Testis (tissue), 3 donors: ENCODE data around the gene GPD2. TPM values are rescaled to one million over a fixed set of nuclear protein-coding genes. Genes with fewer than 3 reads are reported as not detected.

Source experiments
- DNase-seq: peaks from one replicate; pipeline ENCODE4 v3.0.0-alpha.2; 2019
- H3K27ac ChIP-seq, 2 donors: fragments of 200-600 bp; sonication (generic); one replicate each; pipeline ENCODE4 v1.5.1; 2019
- H3K27me3 ChIP-seq: fragments of 200-600 bp; sonication (generic); one replicate; pipeline ENCODE4 v1.5.1; 2019
- H3K36me3 ChIP-seq: fragments of 200-600 bp; sonication (generic); one replicate; pipeline ENCODE4 v1.5.1; 2017; ENCODE audit warnings: low read depth; ENCODE audit errors: missing control alignments
- H3K4me1 ChIP-seq: fragments of 200-600 bp; sonication (generic); one replicate; pipeline ENCODE4 v1.5.1; 2019
- H3K4me3 ChIP-seq, 2 donors: fragments of 200-600 bp; sonication (generic); one replicate each; pipeline ENCODE4 v1.5.1; 2017 to 2019
- H3K9me3 ChIP-seq: fragments of 200-600 bp; sonication (generic); one replicate; pipeline ENCODE4 v1.5.1; 2017
- POLR2A ChIP-seq: fragments of 450-650 bp; IDR thresholded peaks from one replicate; pipeline ENCODE4 v1.6.1; 2017; ENCODE audit warnings: antibody characterized with exemption, mild to moderate bottlenecking, moderate library complexity
- WGBS, 2 donors: methylation state at CpG; one replicate each; pipeline ENCODE4 v1.1.5; 2018; 5-methylcytosine and 5-hydroxymethylcytosine counted together
- intact Hi-C: fragments of 100-400 bp; cut with DNase I; formaldehyde crosslinking; loops from one replicate; pipeline ENCODE4 v1.15.1; 2023; ENCODE audit warnings: low total_unique reads
- polyA plus RNA-seq: library from polyadenylated mRNA; stranded (reverse); fragments of 350-450 nt; fragmentation: Illumina TruSeq; extraction: RNeasy Lipid Tissue Mini Kit (QIAGEN cat#74804); gene quantifications from one replicate; pipeline ENCODE4 v1.2.3, GENCODE V29; 2014; ENCODE audit warnings: low read depth, low replicate concordance; ENCODE audit not compliant: insufficient read depth
- total RNA-seq, 2 donors: library from RNA; depleted of rRNA; stranded (reverse); fragments of >200 nt; gene quantifications; one replicate each; pipeline ENCODE4 v1.2.3, GENCODE V29; 2016
- TF ChIP-seq, protein P1 (sequence below), 3 experiments: fragments of 450-650 bp in 2 of 3; fragments of 200-600 bp in 1 of 3; sonication (generic) in 1 of 3; IDR thresholded peaks; one replicate each; pipeline ENCODE4 v1.5.1; 2016 to 2019; ENCODE audit warnings: antibody characterized with exemption in 3 of 3, mild to moderate bottlenecking in 2 of 3, moderate library complexity in 1 of 3

Gene GPD2
- total and polyA plus RNA-seq, 3 donors from 2014 or later = 24.2 to 33.4 (median 25.8) TPM

DNA sequence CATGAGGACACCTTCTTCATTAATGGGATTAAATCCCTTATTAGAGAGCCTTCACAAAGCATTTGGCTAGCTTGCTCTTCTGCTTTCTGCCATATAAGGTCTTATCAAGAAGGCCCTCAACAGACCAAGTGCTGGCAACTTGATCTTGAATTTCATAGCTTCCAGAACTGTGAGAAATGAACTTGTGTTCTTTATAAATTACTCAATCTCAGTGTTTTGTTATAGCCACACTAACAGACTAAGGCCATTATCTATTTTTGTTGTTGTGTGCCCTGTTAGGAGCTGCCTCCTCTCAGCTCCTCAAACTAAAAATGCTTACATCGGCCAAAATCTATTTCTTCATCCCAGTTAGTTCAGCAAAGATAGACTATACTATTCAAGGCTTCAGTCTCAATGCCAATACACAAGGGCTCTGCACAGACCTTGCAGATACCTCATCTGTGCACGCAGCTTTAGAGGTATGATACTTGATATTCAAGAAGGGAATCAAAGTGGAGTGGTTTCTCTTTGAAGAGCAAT is 182.9 kb downstream of the GPD2 start:
- H3K4me1 ChIP-seq = no peaks in the 10 kb centered on the region
- H3K4me3 ChIP-seq = no peak overlapping the region
- intact Hi-C loops = no loop called here
- TF ChIP-seq, protein P1, sequence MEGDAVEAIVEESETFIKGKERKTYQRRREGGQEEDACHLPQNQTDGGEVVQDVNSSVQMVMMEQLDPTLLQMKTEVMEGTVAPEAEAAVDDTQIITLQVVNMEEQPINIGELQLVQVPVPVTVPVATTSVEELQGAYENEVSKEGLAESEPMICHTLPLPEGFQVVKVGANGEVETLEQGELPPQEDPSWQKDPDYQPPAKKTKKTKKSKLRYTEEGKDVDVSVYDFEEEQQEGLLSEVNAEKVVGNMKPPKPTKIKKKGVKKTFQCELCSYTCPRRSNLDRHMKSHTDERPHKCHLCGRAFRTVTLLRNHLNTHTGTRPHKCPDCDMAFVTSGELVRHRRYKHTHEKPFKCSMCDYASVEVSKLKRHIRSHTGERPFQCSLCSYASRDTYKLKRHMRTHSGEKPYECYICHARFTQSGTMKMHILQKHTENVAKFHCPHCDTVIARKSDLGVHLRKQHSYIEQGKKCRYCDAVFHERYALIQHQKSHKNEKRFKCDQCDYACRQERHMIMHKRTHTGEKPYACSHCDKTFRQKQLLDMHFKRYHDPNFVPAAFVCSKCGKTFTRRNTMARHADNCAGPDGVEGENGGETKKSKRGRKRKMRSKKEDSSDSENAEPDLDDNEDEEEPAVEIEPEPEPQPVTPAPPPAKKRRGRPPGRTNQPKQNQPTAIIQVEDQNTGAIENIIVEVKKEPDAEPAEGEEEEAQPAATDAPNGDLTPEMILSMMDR (IDR thresholded peaks at IDR 0.05) = no peak
- TF ChIP-seq POLR2A = no peak
- DNase-seq = no peak
- 87 to 93% methylated on average over 2 of the region's 2 CpGs for WGBS, 2 donors
- no peaks in the 10 kb centered on the region for H3K27me3 ChIP-seq
- H3K27ac ChIP-seq = no peak overlapping the region
- no peaks in the 10 kb centered on the region for H3K9me3 ChIP-seq
- no peaks in the 10 kb centered on the region for H3K36me3 ChIP-seq

GRCh38 chr2:156622491-156622890 is 186.3 kb downstream of the GPD2 start:
- DNase-seq = no peak
- no peaks in the 10 kb centered on the region for H3K27me3 ChIP-seq
- TF ChIP-seq POLR2A = no peak
- TF ChIP-seq, protein P1 (IDR thresholded peaks at IDR 0.05) = no peak
- H3K4me1 ChIP-seq = peaks cover 4% of the 10 kb centered on the region
- H3K36me3 ChIP-seq = no peaks in the 10 kb centered on the region
- WGBS, 2 donors = 81 to 84% methylated on average over 1 of the region's 1 CpG
- H3K27ac ChIP-seq = no peak overlapping the region
- H3K4me3 ChIP-seq = no peak overlapping the region
- no peaks in the 10 kb centered on the region for H3K9me3 ChIP-seq
- intact Hi-C loops = no loop called here

DNA sequence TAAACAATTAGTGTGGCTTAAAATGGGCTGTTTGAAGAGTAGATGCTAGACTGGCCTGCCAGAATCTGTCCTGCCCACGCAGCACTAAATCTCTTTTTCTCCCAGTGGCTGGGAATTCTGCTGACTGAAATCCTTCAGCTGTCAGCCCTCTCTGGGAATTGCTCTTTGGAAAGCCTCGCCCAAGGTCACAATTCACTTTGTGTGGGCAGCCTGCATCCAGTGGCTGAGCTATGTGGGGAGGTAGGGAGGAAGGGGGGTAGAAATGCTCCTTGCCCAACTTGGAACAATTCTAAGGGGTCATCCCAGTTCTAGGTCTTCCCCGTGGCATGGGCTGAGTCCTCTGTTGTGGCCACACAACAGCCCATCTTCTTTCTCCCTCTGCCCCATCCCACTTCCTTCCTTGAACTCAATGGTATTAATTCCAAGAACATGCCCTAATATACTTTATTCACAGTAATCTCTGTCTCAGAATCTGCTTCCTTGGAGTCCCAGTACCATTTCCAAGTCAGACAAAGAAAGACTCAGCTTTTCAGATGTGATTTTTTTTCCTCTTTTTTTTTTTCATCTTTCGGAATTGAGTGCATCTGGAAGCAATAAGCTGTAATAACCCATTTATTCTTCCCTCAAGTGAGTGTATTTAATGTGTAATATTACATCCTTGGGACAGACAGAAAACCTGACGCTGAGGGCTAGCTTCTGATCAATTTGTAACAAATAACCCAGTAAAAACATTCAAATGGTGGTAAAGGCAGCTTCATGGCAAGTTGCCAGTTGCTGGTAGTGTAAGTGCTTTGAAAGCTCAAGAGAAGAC is 189.4 kb downstream of the GPD2 start:
- Histone ChIP-seq H3K36me3 (no peaks in the 10 kb centered on the region), H3K4me1 (peaks cover 4% of the 10 kb centered on the region), H3K9me3 (no peaks in the 10 kb centered on the region), H3K27me3 (no peaks in the 10 kb centered on the region), H3K4me3 (no peak overlapping the region), H3K27ac (no peak overlapping the region)
- DNase-seq = no peak
- intact Hi-C loops = no loop called here
- TF ChIP-seq, protein P1 (IDR thresholded peaks at IDR 0.05) = no peak
- no peak for TF ChIP-seq POLR2A
- 27 to 49% methylated on average over 5 of the region's 5 CpGs for WGBS, 2 donors

GRCh38 chr2:156626931-156627330 is 190.8 kb downstream of the GPD2 start:
- Histone ChIP-seq H3K4me3 (no peak overlapping the region), H3K4me1 (peaks cover 4% of the 10 kb centered on the region), H3K27me3 (no peaks in the 10 kb centered on the region), H3K27ac (no peak overlapping the region), H3K36me3 (no peaks in the 10 kb centered on the region), H3K9me3 (no peaks in the 10 kb centered on the region)
- TF ChIP-seq POLR2A = no peak
- TF ChIP-seq, protein P1 (IDR thresholded peaks at IDR 0.05) = no peak
- intact Hi-C loops = no loop called here
- 76% methylated on average over 1 of the region's 1 CpG for WGBS, 2 donors
- DNase-seq = no peak
